Measurements from ENCODE around the gene CABP7.

CABP7 gene

GRCh38 chr22:29720811-29721323 lies 1.1 kb downstream of the CABP7 start:
- H3K27me3 ChIP-seq (ENCODE audit: insufficient read depth, low read depth): peaks cover 18% of the 10 kb centered on the region; the same call in 1 of the 2 replicates
- no peak overlapping the region for H3K4me3 ChIP-seq (IDR thresholded peaks at IDR 0.05; ENCODE audit: insufficient read depth, low read depth, low read length)
- no peaks in the 10 kb centered on the region for H3K79me2 ChIP-seq (ENCODE audit: insufficient read depth, low read depth)
- no peaks in the 10 kb centered on the region for H3K36me3 ChIP-seq (ENCODE audit: insufficient read depth)
- no peak overlapping the region for H2AFZ ChIP-seq (ENCODE audit: low read depth)
- H4K20me1 ChIP-seq (ENCODE audit: insufficient read depth): no peaks in the 10 kb centered on the region
- no peak overlapping the region for H3K4me2 ChIP-seq
- TF ChIP-seq, protein P1, sequence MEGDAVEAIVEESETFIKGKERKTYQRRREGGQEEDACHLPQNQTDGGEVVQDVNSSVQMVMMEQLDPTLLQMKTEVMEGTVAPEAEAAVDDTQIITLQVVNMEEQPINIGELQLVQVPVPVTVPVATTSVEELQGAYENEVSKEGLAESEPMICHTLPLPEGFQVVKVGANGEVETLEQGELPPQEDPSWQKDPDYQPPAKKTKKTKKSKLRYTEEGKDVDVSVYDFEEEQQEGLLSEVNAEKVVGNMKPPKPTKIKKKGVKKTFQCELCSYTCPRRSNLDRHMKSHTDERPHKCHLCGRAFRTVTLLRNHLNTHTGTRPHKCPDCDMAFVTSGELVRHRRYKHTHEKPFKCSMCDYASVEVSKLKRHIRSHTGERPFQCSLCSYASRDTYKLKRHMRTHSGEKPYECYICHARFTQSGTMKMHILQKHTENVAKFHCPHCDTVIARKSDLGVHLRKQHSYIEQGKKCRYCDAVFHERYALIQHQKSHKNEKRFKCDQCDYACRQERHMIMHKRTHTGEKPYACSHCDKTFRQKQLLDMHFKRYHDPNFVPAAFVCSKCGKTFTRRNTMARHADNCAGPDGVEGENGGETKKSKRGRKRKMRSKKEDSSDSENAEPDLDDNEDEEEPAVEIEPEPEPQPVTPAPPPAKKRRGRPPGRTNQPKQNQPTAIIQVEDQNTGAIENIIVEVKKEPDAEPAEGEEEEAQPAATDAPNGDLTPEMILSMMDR (conservative IDR thresholded peaks at IDR 0.05; ENCODE audit: low read depth, low read length): no peak
- H3K4me1 ChIP-seq (ENCODE audit: low read depth, poor library complexity, severe bottlenecking): no peaks in the 10 kb centered on the region
- no peak overlapping the region for H3K27ac ChIP-seq
- no peak overlapping the region for H3K9ac ChIP-seq

DNA sequence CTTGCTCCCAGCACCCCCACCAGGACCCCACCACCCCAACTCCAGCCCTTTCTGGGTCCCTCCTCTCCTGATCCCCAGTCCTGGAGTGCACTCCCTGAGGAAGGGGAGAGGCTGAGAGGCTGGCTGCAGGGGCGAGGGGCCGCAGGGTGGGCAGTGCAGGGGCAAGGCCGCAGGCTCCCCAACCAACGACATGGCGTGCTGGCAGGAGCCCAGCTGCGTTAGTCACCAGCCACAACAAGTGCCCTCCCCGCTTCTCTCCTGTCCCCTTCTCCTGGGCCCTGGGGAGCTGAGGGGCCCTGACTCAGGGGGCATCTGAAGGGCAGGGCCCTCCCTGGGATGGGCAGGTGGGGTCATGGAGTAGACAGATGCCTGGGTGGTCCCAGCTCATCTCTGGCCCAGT lies 2.3 kb downstream of the CABP7 start:
- H4K20me1 ChIP-seq (ENCODE audit: insufficient read depth): no peaks in the 10 kb centered on the region
- H3K79me2 ChIP-seq (ENCODE audit: insufficient read depth, low read depth): no peaks in the 10 kb centered on the region
- no peak overlapping the region for H3K27ac ChIP-seq
- no peaks in the 10 kb centered on the region for H3K4me1 ChIP-seq (ENCODE audit: low read depth, poor library complexity, severe bottlenecking)
- peaks cover 13% of the 10 kb centered on the region; the same call in 1 of the 2 replicates for H3K27me3 ChIP-seq (ENCODE audit: insufficient read depth, low read depth)
- H2AFZ ChIP-seq (ENCODE audit: low read depth): no peak overlapping the region
- no peak overlapping the region for H3K4me2 ChIP-seq
- no peak overlapping the region for H3K4me3 ChIP-seq (IDR thresholded peaks at IDR 0.05; ENCODE audit: insufficient read depth, low read depth, low read length)
- H3K36me3 ChIP-seq (ENCODE audit: insufficient read depth): no peaks in the 10 kb centered on the region
- no peak overlapping the region for H3K9ac ChIP-seq
- TF ChIP-seq, protein P1 (conservative IDR thresholded peaks at IDR 0.05; ENCODE audit: low read depth, low read length): no peak

GRCh38 chr22:29722587-29722986 lies 2.8 kb downstream of the CABP7 start:
- H3K36me3 ChIP-seq (ENCODE audit: insufficient read depth): no peaks in the 10 kb centered on the region
- H3K79me2 ChIP-seq (ENCODE audit: insufficient read depth, low read depth): no peaks in the 10 kb centered on the region
- peaks cover 10% of the 10 kb centered on the region; the same call in 1 of the 2 replicates for H3K27me3 ChIP-seq (ENCODE audit: insufficient read depth, low read depth)
- no peak overlapping the region for H3K9ac ChIP-seq
- H3K4me3 ChIP-seq (IDR thresholded peaks at IDR 0.05; ENCODE audit: insufficient read depth, low read depth, low read length): no peak overlapping the region
- H3K4me1 ChIP-seq (ENCODE audit: low read depth, poor library complexity, severe bottlenecking): no peaks in the 10 kb centered on the region
- H2AFZ ChIP-seq (ENCODE audit: low read depth): no peak overlapping the region
- no peak overlapping the region for H3K27ac ChIP-seq
- no peaks in the 10 kb centered on the region for H4K20me1 ChIP-seq (ENCODE audit: insufficient read depth)
- no peak overlapping the region for H3K4me2 ChIP-seq
- TF ChIP-seq, protein P1 (conservative IDR thresholded peaks at IDR 0.05; ENCODE audit: low read depth, low read length): no peak

DNA sequence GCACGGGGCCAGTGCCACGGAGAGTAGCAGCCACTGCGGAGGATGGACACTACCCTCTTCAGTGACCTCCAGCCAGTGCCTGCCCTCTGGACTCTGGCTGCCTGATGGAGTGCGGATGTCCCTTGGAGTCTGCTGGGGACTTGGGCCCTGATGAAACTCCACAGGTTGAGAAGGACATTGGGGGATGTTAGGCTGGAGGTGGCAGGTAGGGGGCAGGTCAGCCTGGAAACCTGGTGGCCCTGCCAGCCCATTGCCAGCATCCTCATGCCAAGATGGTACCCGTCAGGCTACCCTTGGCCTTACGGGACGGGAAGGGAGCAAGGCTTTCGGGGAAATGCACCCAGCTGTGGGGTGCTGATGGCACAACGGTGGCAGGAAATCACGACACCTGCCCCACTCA lies 4.0 kb downstream of the CABP7 start:
- Histone ChIP-seq H3K4me3 (IDR thresholded peaks at IDR 0.05; ENCODE audit: insufficient read depth, low read depth, low read length) (no peak overlapping the region), H4K20me1 (ENCODE audit: insufficient read depth) (no peaks in the 10 kb centered on the region), H3K9ac (no peak overlapping the region), H3K36me3 (ENCODE audit: insufficient read depth) (no peaks in the 10 kb centered on the region), H3K27ac (no peak overlapping the region), H3K4me2 (no peak overlapping the region), H3K79me2 (ENCODE audit: insufficient read depth, low read depth) (no peaks in the 10 kb centered on the region), H2AFZ (ENCODE audit: low read depth) (no peak overlapping the region), H3K27me3 (ENCODE audit: insufficient read depth, low read depth) (peaks cover 6% of the 10 kb centered on the region; the same call in 1 of the 2 replicates), H3K4me1 (ENCODE audit: low read depth, poor library complexity, severe bottlenecking) (no peaks in the 10 kb centered on the region)
- TF ChIP-seq, protein P1 (conservative IDR thresholded peaks at IDR 0.05; ENCODE audit: low read depth, low read length): no peak
